Hepatic stellate cell (primary cell): ENCODE data around the gene PARD3B.
"Not testable (repeated sequence)": the region's sequence is repeated elsewhere in the genome, so short reads cannot be mapped to it uniquely, and the experiment has no call there.

ENCODE experiments used
- DNase-seq: peaks from one replicate; pipeline ENCODE4 v3.0.0; 2011; ENCODE audit warnings: low spot score

The PARD3B gene

GRCh38 chr2:204539019-204539385 lies 6.3 kb upstream of the PARD3B start:
- DNase-seq, result no peak

GRCh38 chr2:204541637-204542036 lies 3.6 kb upstream of the PARD3B start:
- DNase-seq, result no peak

GRCh38 chr2:204542982-204543608 lies 2.2 kb upstream of the PARD3B start:
- no peak for DNase-seq

- DNase-seq, result no peak
Observed at GRCh38 chr2:204545861-204546735, 823 bp downstream of the PARD3B start.

GRCh38 chr2:204550751-204551511 lies 5.7 kb downstream of the PARD3B start:
- DNase-seq, result peak; percentile 51

- no peak for DNase-seq
Observed at GRCh38 chr2:204551512-204551863, 6.2 kb downstream of the PARD3B start.

- DNase-seq, result no peak
Observed at GRCh38 chr2:204557604-204558003, 12.3 kb downstream of the PARD3B start.

GRCh38 chr2:204559358-204559757 lies 14.1 kb downstream of the PARD3B start:
- DNase-seq, result not testable (repeated sequence)

- DNase-seq, result no peak
Observed at GRCh38 chr2:204560902-204561301, 15.6 kb downstream of the PARD3B start.

- DNase-seq, result no peak
Observed at GRCh38 chr2:204561771-204562170, 16.5 kb downstream of the PARD3B start.

GRCh38 chr2:204566439-204566838 lies 21.2 kb downstream of the PARD3B start:
- no peak for DNase-seq

GRCh38 chr2:204570421-204570820 lies 25.1 kb downstream of the PARD3B start:
- DNase-seq, result no peak

GRCh38 chr2:204571041-204571440 lies 25.8 kb downstream of the PARD3B start:
- DNase-seq, result no peak

- no peak for DNase-seq
Observed at GRCh38 chr2:204571911-204572310, 26.6 kb downstream of the PARD3B start.

GRCh38 chr2:204573221-204573620 lies 27.9 kb downstream of the PARD3B start:
- no peak for DNase-seq

GRCh38 chr2:204574486-204574885 lies 29.2 kb downstream of the PARD3B start:
- no peak for DNase-seq

- no peak for DNase-seq
Observed at GRCh38 chr2:204575463-204575862, 30.2 kb downstream of the PARD3B start.

GRCh38 chr2:204576362-204576979 lies 31.2 kb downstream of the PARD3B start:
- no peak for DNase-seq

GRCh38 chr2:204578928-204579598 lies 33.8 kb downstream of the PARD3B start:
- DNase-seq, result no peak

GRCh38 chr2:204581946-204582345 lies 36.7 kb downstream of the PARD3B start:
- no peak for DNase-seq

- DNase-seq, result no peak
Observed at GRCh38 chr2:204583773-204584172, 38.5 kb downstream of the PARD3B start.

GRCh38 chr2:204585930-204586329 lies 40.7 kb downstream of the PARD3B start:
- no peak for DNase-seq
